Ascending aorta (tissue), 2 donors: ENCODE results near the gene RGMB. TPM values are rescaled to one million over a fixed set of nuclear protein-coding genes. Genes with fewer than 3 reads are reported as not detected.
A peak's percentile ranks its signal among the peaks of the same experiment; 100 is the strongest.

Experiments
- DNase-seq, 2 donors: peaks; one replicate each; pipeline ENCODE4 v3.0.0-alpha.2; 2019; ENCODE audit warnings: low spot score in 2 of 2
- H3K27ac ChIP-seq, 2 donors: fragments of 200-600 bp; sonication (generic); one replicate each; pipeline ENCODE4 v1.5.1; 2016 to 2017; ENCODE audit warnings: mild to moderate bottlenecking in 1 of 2
- H3K27me3 ChIP-seq: fragments of 200-600 bp; sonication (generic); one replicate; pipeline ENCODE4 v1.5.1; 2017
- H3K36me3 ChIP-seq, 2 donors: fragments of 200-600 bp; sonication (generic); one replicate each; pipeline ENCODE4 v1.5.1; 2016
- H3K4me1 ChIP-seq, 2 donors: fragments of 200-600 bp; sonication (generic); one replicate each; pipeline ENCODE4 v1.5.1; 2016 to 2017; ENCODE audit warnings: mild to moderate bottlenecking in 1 of 2
- H3K4me3 ChIP-seq, 2 donors: fragments of 200-600 bp; sonication (generic); one replicate each; pipeline ENCODE4 v1.5.1; 2016 to 2017; ENCODE audit warnings: mild to moderate bottlenecking in 1 of 2
- H3K9me3 ChIP-seq, 2 donors: fragments of 200-600 bp; sonication (generic); one replicate each; pipeline ENCODE4 v1.5.1; 2016
- intact Hi-C: fragments of 100-400 bp; cut with DNase I; formaldehyde crosslinking; loops from one replicate; pipeline ENCODE4 v1.15.1; 2023
- total RNA-seq: library from RNA; depleted of rRNA; stranded (reverse); fragments of >200 nt; gene quantifications from one replicate; pipeline ENCODE4 v1.1.0, GENCODE V29; 2016
- TF ChIP-seq, protein P1 (sequence below), 3 experiments: fragments of 200-600 bp in 2 of 3; fragments of 450-650 bp in 1 of 3; sonication (generic) in 2 of 3; IDR thresholded peaks; one replicate each; pipeline ENCODE4 v1.5.1; 2016 to 2019; ENCODE audit warnings: antibody characterized with exemption in 3 of 3, mild to moderate bottlenecking in 1 of 3, moderate library complexity in 1 of 3

RGMB gene
- total RNA-seq, 1 donor from 2014 or later, result 20.9 TPM

DNA sequence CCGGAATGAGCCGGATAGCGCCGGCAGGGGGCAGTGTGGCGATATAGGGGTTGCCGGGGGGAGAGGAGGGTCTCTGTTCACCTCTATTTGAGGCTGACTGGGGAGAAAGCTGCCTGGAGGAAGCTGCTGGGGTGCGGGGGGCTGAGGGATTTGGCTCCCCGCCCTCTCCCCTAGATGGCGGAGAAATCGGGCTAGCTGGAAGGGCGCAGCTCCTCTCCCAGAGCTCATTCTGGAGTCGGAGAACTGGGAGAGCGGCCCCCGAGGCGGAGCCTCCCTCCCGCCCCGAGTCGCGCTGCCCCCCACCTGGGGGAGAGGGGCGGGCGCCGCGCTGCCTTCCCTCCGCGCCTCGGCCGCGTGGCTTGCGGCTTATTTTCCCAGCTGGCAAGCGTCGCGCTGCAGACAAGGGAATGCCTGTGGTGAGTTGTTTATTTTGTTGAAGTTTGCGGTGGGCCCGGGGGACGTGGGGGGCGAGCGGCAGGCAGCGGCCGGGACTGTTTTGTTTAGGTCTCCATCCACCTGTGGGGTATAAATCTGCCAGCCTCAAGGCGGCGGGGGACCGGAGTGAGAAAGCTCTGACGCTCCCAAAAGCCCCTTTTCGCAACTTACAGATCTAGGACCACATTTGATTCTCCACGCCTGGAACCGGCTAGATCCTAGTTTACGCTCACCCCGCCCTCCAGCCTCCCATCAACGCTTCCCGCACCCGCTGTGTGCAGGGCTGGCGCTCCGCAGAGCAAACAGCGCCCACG lies 4.1 kb upstream of the RGMB start:
- Histone ChIP-seq H3K27me3 (no peaks in the 10 kb centered on the region), H3K9me3 (no peaks in the 10 kb centered on the region), H3K4me3 (peak overlapping the region; percentile 70 to 87), H3K27ac (peak overlapping the region; percentile 75 to 81), H3K36me3 (no peaks in the 10 kb centered on the region), H3K4me1 (peaks cover 0 to 8% of the 10 kb centered on the region in 2 donors)
- intact Hi-C loops, result no loop called here
- TF ChIP-seq, protein P1, sequence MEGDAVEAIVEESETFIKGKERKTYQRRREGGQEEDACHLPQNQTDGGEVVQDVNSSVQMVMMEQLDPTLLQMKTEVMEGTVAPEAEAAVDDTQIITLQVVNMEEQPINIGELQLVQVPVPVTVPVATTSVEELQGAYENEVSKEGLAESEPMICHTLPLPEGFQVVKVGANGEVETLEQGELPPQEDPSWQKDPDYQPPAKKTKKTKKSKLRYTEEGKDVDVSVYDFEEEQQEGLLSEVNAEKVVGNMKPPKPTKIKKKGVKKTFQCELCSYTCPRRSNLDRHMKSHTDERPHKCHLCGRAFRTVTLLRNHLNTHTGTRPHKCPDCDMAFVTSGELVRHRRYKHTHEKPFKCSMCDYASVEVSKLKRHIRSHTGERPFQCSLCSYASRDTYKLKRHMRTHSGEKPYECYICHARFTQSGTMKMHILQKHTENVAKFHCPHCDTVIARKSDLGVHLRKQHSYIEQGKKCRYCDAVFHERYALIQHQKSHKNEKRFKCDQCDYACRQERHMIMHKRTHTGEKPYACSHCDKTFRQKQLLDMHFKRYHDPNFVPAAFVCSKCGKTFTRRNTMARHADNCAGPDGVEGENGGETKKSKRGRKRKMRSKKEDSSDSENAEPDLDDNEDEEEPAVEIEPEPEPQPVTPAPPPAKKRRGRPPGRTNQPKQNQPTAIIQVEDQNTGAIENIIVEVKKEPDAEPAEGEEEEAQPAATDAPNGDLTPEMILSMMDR (IDR thresholded peaks at IDR 0.05), result peak; percentile 25 to 75 (median 61)
- DNase-seq, result peak in 1 of 2 donors; percentile 69

DNA sequence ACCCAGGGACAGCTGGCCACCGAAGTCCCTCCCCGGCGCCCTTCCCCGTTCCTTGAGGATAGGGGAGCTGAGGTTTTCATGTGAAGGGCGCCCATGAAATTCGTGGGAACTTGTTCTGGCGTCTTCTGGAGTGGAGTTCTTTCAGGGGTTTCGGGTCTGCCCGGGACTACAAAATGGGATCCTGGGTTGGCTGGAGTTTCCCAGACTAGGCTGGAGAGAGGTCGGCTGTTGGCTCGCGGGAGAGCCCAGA lies 3.6 kb upstream of the RGMB start:
- peak in 1 of 2 donors; percentile 66 for DNase-seq
- intact Hi-C loops, result loop anchor here (5.0 to 10.0 kb wide), 3 partner anchors 1765 to 1963 kb away; partner anchors contain the start of genes ERAP1, FAM174A and LNPEP
- TF ChIP-seq, protein P1 (IDR thresholded peaks at IDR 0.05), result no peak
- H3K36me3 ChIP-seq, result no peaks in the 10 kb centered on the region
- no peaks in the 10 kb centered on the region for H3K9me3 ChIP-seq
- peaks cover 0 to 8% of the 10 kb centered on the region in 2 donors for H3K4me1 ChIP-seq
- H3K4me3 ChIP-seq, result peak overlapping the region; percentile 70 to 87
- peak overlapping the region; percentile 75 to 81 for H3K27ac ChIP-seq
- H3K27me3 ChIP-seq, result no peaks in the 10 kb centered on the region

DNA sequence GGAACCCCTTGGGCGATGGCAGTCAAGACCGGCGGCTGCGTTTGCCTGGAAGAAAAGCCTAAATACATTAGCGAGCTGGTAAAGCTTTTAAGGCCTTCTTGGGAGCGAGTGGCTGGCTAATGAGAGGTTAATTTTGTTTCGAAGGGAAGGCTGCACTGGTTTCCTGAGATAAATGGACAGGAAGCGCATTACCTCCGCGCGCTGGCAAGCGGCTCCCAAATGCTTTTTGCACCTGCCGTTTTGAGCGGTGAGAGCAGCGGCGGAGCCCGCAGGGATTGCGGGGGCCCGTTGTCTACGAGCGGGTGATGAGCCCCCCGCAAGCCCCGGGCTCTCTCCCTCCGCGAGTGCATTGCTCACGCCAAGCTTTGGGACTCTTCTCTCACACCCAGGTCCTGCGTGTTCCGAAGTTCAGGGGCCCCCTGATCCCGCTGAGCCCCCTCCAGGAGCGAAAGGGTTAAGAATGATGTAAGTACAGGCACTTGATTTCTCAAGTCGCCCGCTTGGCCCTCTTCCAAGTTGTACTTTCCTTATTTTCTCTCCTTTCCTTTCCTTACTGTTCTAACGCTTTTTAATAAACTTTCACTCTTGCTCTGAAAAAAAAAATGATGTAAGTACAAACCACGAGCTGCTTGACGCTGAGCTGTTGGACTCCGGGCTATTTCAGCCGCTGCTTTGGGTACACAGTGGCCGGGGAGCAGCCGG lies 3.1 kb upstream of the RGMB start:
- peaks cover 0 to 12% of the 10 kb centered on the region in 2 donors for H3K4me1 ChIP-seq
- DNase-seq, result peak in 1 of 2 donors; percentile 81
- H3K36me3 ChIP-seq, result no peaks in the 10 kb centered on the region
- TF ChIP-seq, protein P1 (IDR thresholded peaks at IDR 0.05), result no peak
- intact Hi-C loops, result loop anchor here (5.0 to 10.0 kb wide), 3 partner anchors 1764 to 1963 kb away; partner anchors contain the start of genes ERAP1, FAM174A and LNPEP
- H3K27me3 ChIP-seq, result no peaks in the 10 kb centered on the region
- peak overlapping the region; percentile 75 to 81 for H3K27ac ChIP-seq
- peak overlapping the region; percentile 70 to 87 for H3K4me3 ChIP-seq
- no peaks in the 10 kb centered on the region for H3K9me3 ChIP-seq

DNA sequence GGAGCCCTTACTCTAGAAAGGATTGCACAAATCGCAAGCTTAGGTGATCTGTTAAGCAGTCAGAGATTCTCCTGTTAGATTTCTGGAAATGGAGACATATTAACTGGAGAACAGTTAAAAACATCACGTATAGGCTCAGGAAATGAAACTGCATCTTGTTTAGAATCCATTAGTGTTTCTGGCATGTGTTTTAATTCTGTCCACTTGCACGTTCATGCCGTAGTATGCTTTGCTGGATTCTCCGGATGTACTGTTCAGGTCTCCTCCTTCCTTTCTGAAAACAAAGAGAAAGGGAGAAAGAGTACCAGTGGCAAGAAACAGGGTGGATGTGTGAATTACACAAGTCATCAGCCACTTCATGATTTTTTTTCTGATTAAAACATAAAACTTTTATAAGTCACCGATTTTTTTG lies 2.5 kb upstream of the RGMB start:
- no peaks in the 10 kb centered on the region for H3K36me3 ChIP-seq
- no peaks in the 10 kb centered on the region for H3K27me3 ChIP-seq
- no peaks in the 10 kb centered on the region for H3K9me3 ChIP-seq
- TF ChIP-seq, protein P1 (IDR thresholded peaks at IDR 0.05), result no peak
- H3K4me1 ChIP-seq, result peaks cover 0 to 16% of the 10 kb centered on the region in 2 donors
- intact Hi-C loops, result loop anchor here (5.0 to 10.0 kb wide), 3 partner anchors 1764 to 1964 kb away; partner anchors contain the start of genes ERAP1, FAM174A and LNPEP
- peak overlapping the region; percentile 75 to 81 for H3K27ac ChIP-seq
- peak overlapping the region; percentile 70 to 87 for H3K4me3 ChIP-seq
- no peak for DNase-seq

GRCh38 chr5:98771382-98772109 lies 1.9 kb upstream of the RGMB start:
- Histone ChIP-seq H3K9me3 (no peaks in the 10 kb centered on the region), H3K27me3 (no peaks in the 10 kb centered on the region), H3K4me3 (peak overlapping the region; percentile 70 to 87), H3K4me1 (peaks cover 0 to 16% of the 10 kb centered on the region in 2 donors), H3K36me3 (no peaks in the 10 kb centered on the region), H3K27ac (peak overlapping the region; percentile 75 to 81)
- peak in 1 of 2 donors; percentile 85 for DNase-seq
- TF ChIP-seq, protein P1 (IDR thresholded peaks at IDR 0.05), result peak; percentile 67 to 88 (median 87)
- intact Hi-C loops, result loop anchor here (2.0 to 10.0 kb wide), 5 partner anchors 25 to 1964 kb away; partner anchors contain the start of genes ERAP1, FAM174A, LNPEP and RIOK2
